ENCODE results near the gene PRM3.
"Not testable (repeated sequence)": the region's sequence is repeated elsewhere in the genome, so short reads cannot be mapped to it uniquely, and the experiment has no call there.

The PRM3 gene

GRCh38 chr16:11298950-11299547 lies 25.6 kb upstream of the PRM3 start:
- peaks cover 8 to 15% of the 10 kb centered on the region in 2 donors for H3K4me1 Mint-ChIP-seq (ENCODE audit: low read depth in 2 of 2)
- H3K27ac Mint-ChIP-seq; H3K4me3 Mint-ChIP-seq; DNase-seq; ATAC-seq (replicated peaks); H3K9me3 Mint-ChIP-seq; H3K36me3 Mint-ChIP-seq (ENCODE audit: insufficient read depth): not testable (repeated sequence)
- H3K27me3 Mint-ChIP-seq: peaks cover 0 to 13% of the 10 kb centered on the region in 2 donors

DNA sequence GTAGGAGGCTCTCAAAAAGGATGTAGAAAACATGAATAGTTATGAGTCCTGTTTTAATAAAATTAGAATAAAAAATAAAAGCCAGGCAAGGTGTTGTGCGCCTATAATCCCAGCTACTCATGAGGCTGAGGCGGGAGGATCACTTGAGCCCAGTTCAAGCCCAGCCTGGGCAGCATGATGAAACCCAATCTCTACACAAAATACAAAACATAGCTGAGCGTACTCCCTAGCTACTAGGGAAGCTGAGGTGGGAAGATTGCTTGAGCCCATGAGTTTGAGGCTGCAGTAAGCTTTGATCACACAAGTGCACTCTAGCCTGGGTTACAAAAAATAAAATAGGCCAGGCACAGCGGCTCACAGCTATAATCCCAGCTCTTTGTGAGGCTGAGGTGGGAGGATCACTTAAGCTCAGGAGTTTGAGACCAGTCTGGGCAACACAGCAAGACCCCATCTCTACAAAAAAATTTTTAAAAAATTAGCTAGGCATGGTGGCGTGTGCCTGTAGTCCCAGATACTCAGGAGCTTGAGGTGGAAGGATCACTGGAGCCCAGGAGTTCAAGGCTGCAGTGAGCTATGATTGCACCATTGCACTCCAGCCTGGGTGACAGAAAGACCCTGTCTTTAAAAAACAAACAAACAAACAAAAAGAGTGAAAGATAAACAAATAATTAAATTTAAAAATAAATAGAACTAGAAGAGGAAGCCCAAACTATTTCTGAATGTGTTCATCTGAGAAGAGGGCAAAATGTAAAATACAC lies 24.9 kb upstream of the PRM3 start:
- no peaks in the 10 kb centered on the region for H3K9me3 Mint-ChIP-seq
- H3K27me3 Mint-ChIP-seq: peaks cover 3 to 15% of the 10 kb centered on the region in 2 donors
- peak overlapping the region; percentile 70 to 76 for H3K4me3 Mint-ChIP-seq
- peaks cover 8 to 15% of the 10 kb centered on the region in 2 donors for H3K4me1 Mint-ChIP-seq (ENCODE audit: low read depth in 2 of 2)
- H3K36me3 Mint-ChIP-seq (ENCODE audit: insufficient read depth): no peaks in the 10 kb centered on the region
- DNase-seq: no peak
- no peak for ATAC-seq (replicated peaks)
- no peak overlapping the region for H3K27ac Mint-ChIP-seq

DNA sequence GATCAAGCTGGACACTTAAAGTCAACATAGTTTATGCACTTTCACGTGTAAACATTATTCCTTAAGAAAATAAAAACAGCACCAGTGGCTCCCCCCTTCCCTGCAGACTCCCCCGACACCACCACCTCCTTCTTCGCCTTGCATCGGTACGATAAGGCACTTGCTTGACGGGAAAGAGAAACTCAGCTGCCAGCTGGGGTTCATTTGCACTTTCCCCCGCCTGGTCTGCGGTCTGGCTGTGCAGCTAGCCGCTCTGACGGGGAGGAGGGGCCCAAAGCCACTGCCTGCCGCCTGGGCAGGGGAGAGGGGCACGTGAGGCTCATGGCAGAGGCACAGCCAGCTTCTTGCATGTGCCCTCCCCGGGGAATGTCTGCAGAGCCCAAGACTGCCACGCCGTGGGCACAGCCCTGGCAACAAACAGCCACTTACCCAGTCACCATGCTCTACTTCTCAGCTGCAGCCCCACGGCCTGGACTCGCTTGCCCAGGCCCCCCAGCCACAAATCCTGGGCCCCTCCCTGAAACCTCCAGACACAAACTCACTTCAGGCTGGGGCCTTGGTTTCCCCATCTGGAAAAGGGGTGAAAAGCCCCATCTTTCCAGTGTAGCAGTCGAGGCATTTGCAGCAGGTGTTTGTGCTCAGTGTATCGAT lies 24.2 kb upstream of the PRM3 start:
- Mint-ChIP-seq H3K36me3 (ENCODE audit: insufficient read depth) (no peaks in the 10 kb centered on the region), H3K4me3 (peak overlapping the region; percentile 70 to 76), H3K27me3 (peaks cover 9 to 17% of the 10 kb centered on the region in 2 donors), H3K27ac (no peak overlapping the region), H3K4me1 (ENCODE audit: low read depth in 2 of 2) (peaks cover 8 to 15% of the 10 kb centered on the region in 2 donors), H3K9me3 (no peaks in the 10 kb centered on the region)
- peak; percentile 98 for ATAC-seq (replicated peaks)
- peak; percentile 62 to 74 (median 69) for DNase-seq

DNA sequence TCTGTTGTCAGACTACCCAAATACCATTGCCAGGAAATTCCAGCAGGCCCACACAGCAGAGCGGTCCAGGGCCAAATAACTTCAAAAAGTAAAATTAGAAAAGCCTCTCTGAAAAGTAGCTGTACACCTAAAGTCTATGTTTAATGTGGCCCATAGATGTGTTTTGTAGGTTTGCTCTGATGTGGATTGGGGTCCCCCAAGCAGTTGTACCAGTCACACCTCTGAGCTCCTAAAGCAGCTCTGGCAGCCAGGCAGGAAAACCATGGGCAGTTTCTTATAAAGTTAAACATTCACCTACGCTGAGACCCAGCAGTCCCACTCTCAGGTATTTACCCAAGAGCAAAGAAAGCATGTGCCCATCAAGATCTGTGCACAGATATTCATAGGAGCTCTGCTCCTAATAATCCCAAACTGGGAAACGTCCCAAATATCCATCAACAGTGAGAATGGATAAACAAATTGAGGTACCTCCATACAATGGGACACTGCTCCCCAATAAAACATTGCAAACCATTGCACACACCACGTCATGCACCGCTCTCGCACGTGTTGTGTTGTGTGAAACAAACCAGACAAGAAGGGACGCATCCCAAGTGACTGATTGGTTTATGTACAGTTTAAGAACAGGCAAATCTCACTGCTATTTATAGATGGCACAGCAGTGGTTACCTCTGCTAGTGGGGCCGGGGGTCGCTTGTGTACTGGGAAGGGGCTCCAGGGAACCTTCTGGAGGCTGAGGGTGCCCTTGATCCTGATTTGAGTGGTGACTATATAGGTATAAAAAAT lies 23.5 kb upstream of the PRM3 start:
- DNase-seq (no peak), ATAC-seq (replicated peaks) (no peak)
- H3K9me3 Mint-ChIP-seq: no peaks in the 10 kb centered on the region
- H3K27me3 Mint-ChIP-seq: peaks cover 10 to 24% of the 10 kb centered on the region in 2 donors
- H3K4me3 Mint-ChIP-seq: peak overlapping the region; percentile 70 to 76
- H3K27ac Mint-ChIP-seq: no peak overlapping the region
- no peaks in the 10 kb centered on the region for H3K36me3 Mint-ChIP-seq (ENCODE audit: insufficient read depth)
- H3K4me1 Mint-ChIP-seq (ENCODE audit: low read depth in 2 of 2): peaks cover 8 to 15% of the 10 kb centered on the region in 2 donors

DNA sequence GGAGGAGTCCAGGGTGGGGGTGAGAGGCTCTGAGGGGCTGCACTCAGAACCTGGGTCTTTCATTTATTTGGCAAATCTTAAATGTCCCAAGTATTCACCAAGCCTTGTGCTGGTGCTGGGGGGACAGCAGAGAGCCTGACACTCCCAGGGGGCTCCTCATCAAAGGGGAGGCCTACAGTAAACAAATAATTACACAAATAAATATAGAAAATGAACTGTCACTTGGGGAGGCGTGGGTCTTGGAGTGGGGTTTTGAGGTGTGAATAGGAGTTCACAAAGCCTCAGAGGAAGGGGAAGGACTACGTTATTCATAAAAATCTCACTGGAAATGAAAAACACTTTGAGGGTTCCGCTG lies 22.9 kb upstream of the PRM3 start:
- H3K27me3 Mint-ChIP-seq: peaks cover 16 to 30% of the 10 kb centered on the region in 2 donors

DNA sequence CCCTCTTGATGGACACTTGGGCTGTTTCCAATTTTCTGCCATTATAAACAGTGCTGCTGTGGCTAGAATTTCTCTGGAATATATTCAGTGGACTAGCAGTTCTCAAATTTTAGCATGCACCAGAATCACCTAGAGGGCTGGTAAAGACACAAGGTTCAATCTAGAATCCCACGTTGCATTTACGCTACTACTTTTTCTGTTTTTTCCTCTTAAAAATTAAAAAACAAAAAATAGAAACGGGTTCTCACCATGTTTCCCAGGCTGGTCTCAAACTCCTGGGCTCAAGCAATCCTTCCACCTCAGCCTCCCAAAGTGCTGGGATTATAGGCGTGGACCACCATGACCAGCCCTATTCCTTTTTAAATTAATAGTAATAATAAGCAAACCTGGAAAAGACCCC lies 22.2 kb upstream of the PRM3 start:
- H3K4me1 Mint-ChIP-seq (ENCODE audit: low read depth in 2 of 2): peaks cover 8 to 15% of the 10 kb centered on the region in 2 donors

More for the DNA sequence above, 22.9 kb upstream of the PRM3 start:
- Mint-ChIP-seq H3K9me3 (no peaks in the 10 kb centered on the region), H3K27ac (no peak overlapping the region), H3K36me3 (ENCODE audit: insufficient read depth) (no peaks in the 10 kb centered on the region), H3K4me3 (peak overlapping the region in 1 of 2 donors; percentile 8), H3K4me1 (ENCODE audit: low read depth in 2 of 2) (peaks cover 8 to 15% of the 10 kb centered on the region in 2 donors)
- ATAC-seq (replicated peaks) (no peak), DNase-seq (no peak)

GRCh38 chr16:11292076-11292748 lies 18.8 kb upstream of the PRM3 start:
- H3K4me1 Mint-ChIP-seq (ENCODE audit: low read depth in 2 of 2): peaks cover 3 to 5% of the 10 kb centered on the region in 2 donors
- ATAC-seq (replicated peaks) (no peak), DNase-seq (no peak)
- no peaks in the 10 kb centered on the region for H3K9me3 Mint-ChIP-seq
- peaks cover 51 to 71% of the 10 kb centered on the region in 2 donors for H3K27me3 Mint-ChIP-seq
- H3K27ac Mint-ChIP-seq: no peak overlapping the region
- no peak overlapping the region for H3K4me3 Mint-ChIP-seq
- no peaks in the 10 kb centered on the region for H3K36me3 Mint-ChIP-seq (ENCODE audit: insufficient read depth)

More for the DNA sequence above, 22.2 kb upstream of the PRM3 start:
- H3K9me3 Mint-ChIP-seq: no peaks in the 10 kb centered on the region
- H3K4me3 Mint-ChIP-seq: no peak overlapping the region
- H3K27ac Mint-ChIP-seq: no peak overlapping the region
- ATAC-seq (replicated peaks): no peak
- H3K36me3 Mint-ChIP-seq (ENCODE audit: insufficient read depth): no peaks in the 10 kb centered on the region
- DNase-seq: no peak
- H3K27me3 Mint-ChIP-seq: peaks cover 18 to 36% of the 10 kb centered on the region in 2 donors

- Mint-ChIP-seq H3K36me3 (ENCODE audit: insufficient read depth) (no peaks in the 10 kb centered on the region), H3K27me3 (peaks cover 59 to 80% of the 10 kb centered on the region in 2 donors), H3K27ac (no peak overlapping the region), H3K9me3 (no peaks in the 10 kb centered on the region), H3K4me1 (ENCODE audit: low read depth in 2 of 2) (no peaks in the 10 kb centered on the region), H3K4me3 (no peak overlapping the region)
- no peak for DNase-seq
- no peak for ATAC-seq (replicated peaks)
Observed at GRCh38 chr16:11291091-11291703, 17.8 kb upstream of the PRM3 start.

DNA sequence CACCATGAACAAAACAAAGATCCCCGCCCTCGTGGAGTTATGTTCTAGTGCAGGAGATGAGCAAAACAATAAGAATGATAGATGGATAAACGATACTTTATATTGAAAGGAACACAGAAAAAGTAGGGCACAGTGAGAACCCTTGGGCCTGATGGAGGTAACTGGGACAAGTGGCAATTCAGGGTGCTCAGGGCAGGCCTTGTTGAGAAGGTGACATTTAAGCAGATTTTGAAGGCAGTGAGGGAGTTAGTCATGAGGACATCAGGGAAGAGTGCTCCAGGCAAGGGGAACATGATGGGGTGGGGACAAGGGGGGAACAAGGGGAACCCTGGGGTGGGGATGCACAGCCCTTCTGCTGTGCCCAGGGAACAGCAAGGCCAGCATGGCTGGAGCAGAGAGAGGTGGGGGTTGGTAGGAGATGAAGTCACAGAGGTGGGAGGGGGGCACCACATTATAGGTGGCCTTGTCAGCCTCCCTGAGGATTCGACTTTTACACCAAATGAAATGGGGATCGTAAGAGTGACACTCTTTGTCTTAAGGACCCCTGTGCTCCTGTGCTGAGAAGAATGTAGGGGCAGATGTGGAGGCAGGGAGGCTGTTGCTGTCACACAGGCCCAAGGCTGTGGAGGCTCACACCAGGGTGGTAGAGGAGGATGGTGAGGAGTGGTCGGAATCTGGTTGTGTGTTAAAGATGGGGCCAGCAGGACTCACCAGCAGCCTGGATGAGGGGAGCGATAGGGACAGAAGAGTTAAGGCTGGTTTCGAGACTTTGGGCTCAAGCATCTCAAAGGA lies 16.9 kb upstream of the PRM3 start:
- Mint-ChIP-seq H3K36me3 (ENCODE audit: insufficient read depth) (no peaks in the 10 kb centered on the region), H3K27ac (no peak overlapping the region), H3K4me1 (ENCODE audit: low read depth in 2 of 2) (no peaks in the 10 kb centered on the region), H3K4me3 (no peak overlapping the region), H3K9me3 (no peaks in the 10 kb centered on the region), H3K27me3 (peaks cover 59 to 89% of the 10 kb centered on the region in 2 donors)
- DNase-seq: no peak
- ATAC-seq (replicated peaks): no peak

- not testable (repeated sequence) for H3K9me3 Mint-ChIP-seq; DNase-seq; H3K4me1 Mint-ChIP-seq (ENCODE audit: low read depth in 2 of 2); ATAC-seq (replicated peaks); H3K36me3 Mint-ChIP-seq (ENCODE audit: insufficient read depth); H3K27ac Mint-ChIP-seq; H3K4me3 Mint-ChIP-seq
- H3K27me3 Mint-ChIP-seq: peaks cover 59 to 94% of the 10 kb centered on the region in 2 donors
Observed at GRCh38 chr16:11289696-11290095, 16.3 kb upstream of the PRM3 start.

GRCh38 chr16:11289202-11289601 lies 15.8 kb upstream of the PRM3 start:
- H3K27ac Mint-ChIP-seq: no peak overlapping the region

GRCh38 chr16:11285842-11286241 lies 12.4 kb upstream of the PRM3 start:
- Mint-ChIP-seq H3K36me3 (ENCODE audit: insufficient read depth) (no peaks in the 10 kb centered on the region), H3K4me3 (no peak overlapping the region), H3K9me3 (no peaks in the 10 kb centered on the region), H3K27ac (no peak overlapping the region), H3K27me3 (peaks cover 52 to 91% of the 10 kb centered on the region in 2 donors), H3K4me1 (ENCODE audit: low read depth in 2 of 2) (no peaks in the 10 kb centered on the region)
- ATAC-seq (replicated peaks): no peak
- no peak for DNase-seq

More at GRCh38 chr16:11289202-11289601, 15.8 kb upstream of the PRM3 start:
- DNase-seq (no peak), ATAC-seq (replicated peaks) (no peak)
- no peaks in the 10 kb centered on the region for H3K9me3 Mint-ChIP-seq
- H3K36me3 Mint-ChIP-seq (ENCODE audit: insufficient read depth): no peaks in the 10 kb centered on the region
- peaks cover 59 to 96% of the 10 kb centered on the region in 2 donors for H3K27me3 Mint-ChIP-seq
- H3K4me3 Mint-ChIP-seq: no peak overlapping the region
- no peaks in the 10 kb centered on the region for H3K4me1 Mint-ChIP-seq (ENCODE audit: low read depth in 2 of 2)
